GM19193 (cell line): ENCODE data around the gene ZBTB37.

Source experiments
- POLR2A ChIP-seq: IDR thresholded peaks from 4 replicates; pipeline ENCODE4 v1.6.1; 2011; ENCODE audit not compliant: insufficient read depth, insufficient read length; ENCODE audit errors: extremely low read depth

The ZBTB37 gene

DNA sequence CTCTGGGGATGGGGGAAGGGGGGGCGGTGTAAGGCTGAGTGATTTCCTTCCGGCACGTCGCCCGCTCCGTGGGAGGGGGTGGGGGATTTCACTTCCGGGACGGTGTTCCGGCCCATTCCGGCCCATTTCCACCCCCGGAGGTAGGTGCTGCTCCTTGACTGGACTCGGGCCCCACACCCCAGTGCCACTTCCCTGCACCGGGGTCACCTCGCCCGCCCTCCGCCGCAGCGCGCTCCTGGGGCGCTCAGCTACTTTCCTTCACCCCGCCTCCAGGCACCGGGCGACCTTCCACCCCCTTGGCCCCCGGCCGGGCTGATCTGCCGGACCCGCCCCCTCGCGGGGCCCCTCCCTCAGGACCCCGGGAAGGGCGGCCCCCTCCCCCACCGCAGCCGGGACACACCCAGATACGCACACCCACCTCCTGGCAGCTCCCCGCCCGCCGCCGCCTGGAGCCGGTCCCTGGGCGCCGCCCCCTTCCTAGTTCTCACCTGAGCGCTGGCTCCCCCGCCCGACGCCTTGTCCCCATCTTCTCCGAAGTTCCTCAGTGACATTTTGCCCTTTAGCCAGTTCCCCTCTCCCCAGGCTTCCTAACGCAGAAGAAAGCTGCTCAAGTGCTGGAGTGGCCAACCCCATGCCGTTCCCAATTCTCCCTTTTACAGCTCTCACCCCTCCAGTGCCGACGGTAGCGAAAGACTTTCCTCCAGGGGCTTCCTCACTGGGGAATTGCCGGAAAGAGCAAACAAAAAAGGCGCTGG is at the start of gene ZBTB37:
ZBTB37 (plus strand) TSS at position 115 of the 755 bp plus-strand sequence. CDS start 1,846 bp downstream, outside the sequence.
- TF ChIP-seq POLR2A, result no peak

DNA sequence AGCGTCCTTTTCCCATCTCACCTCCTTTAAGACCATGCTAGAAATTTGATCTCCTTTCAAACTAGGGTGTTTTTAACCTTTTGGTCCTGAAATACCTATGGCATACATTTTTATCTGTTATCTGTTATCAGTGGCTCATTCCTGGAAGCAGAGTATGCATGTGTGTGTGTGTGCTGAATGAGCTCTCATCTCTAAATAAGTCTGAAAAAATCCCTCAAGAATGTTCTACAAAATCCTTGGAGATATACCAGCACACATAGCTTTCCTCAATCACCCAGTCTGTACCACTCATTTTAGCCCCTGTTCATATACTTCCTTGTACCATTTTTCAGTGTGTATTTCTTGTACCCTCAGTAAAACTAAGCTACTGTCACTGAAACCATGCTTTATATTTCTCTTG is 49.7 kb upstream of the ZBTB37 start:
- TF ChIP-seq POLR2A, result no peak

DNA sequence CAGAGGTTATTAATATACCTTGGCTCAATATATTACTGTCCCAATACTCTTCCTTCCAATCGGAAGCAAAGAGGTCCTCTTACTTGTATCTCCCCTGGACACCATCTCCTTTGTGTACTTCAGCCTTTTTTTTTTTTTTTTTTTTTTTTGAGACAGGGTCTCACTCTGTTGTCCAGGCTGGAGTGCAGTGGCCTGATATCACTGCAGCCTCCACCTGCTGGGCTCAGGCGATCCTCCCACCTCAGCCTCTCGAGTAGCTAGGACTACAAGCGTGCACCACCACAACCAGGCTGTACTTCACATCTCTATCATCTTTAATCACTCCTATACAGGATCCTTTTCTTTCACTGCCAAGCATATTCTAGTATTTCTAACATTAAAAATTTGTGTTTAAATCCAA is 46.5 kb upstream of the ZBTB37 start:
- no peak for TF ChIP-seq POLR2A

GRCh38 chr1:173823781-173824314 is 44.3 kb upstream of the ZBTB37 start:
- no peak for TF ChIP-seq POLR2A

DNA sequence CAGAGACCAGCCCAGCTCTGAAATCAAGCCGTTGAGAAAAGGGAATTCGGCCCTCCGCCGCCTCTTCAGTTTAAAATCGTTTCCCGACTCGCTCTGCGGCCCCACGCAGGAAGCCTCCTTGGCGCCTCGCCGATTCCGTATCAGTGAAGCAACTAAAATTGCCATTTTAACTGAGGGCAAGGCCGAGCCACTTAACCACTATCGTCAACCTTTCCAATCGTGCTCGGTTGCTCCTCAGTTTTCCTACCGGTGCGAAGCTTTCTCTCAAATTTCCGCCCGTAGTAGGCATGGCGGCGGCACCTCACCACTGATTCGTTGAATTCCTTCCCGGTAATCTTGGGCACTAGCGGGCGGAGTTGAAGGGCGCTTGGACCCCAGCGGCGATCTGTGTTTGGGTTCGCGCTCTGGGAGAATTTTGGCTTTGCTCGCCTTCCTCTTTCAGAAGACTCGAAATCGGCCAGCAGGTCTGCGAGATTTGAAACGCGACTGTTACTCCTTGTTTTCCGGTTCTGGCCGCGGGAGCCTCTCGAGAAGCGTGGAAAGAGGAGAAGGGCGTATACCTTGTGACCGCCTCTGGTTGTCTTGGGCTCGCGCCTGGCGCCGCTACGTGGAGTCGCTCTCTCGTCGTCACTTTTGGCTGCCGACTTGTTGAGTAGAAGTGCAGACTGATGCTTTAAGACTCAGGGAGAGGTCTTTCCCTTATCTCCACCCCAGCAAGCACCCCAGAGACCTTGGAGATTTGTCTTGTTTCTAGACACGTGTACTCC is 43.7 kb upstream of the ZBTB37 start, which contains the start of the genes CENPL and DARS2:
CENPL (minus strand) TSS at position 569 of the 767 bp plus-strand sequence. CDS start 13,584 bp downstream, outside the sequence.
DARS2 (plus strand) TSS at position 359 of the 767 bp plus-strand sequence. CDS start 557 bp downstream, outside the sequence.
- TF ChIP-seq POLR2A, result peak; percentile 70

DNA sequence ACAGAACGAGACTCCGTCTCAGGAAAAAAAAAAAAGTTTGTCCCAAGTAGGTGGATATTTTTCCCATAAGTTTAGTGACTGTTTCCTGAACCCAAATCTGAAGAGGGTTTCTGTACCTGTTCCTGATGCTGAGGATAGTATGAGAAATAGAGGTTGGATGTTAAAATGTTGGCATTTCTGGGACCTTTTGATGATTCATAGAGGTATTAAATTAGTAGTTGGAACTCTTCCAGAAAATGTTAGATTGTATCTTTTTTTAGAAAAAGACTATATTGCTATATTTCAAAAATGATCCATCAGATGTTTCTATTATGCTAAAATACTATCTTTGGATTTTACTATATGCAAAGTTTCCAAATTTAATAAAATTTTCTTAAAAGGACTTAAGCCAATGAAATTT is 40.6 kb upstream of the ZBTB37 start:
- TF ChIP-seq POLR2A, result no peak

GRCh38 chr1:173832748-173833147 is 35.4 kb upstream of the ZBTB37 start:
- TF ChIP-seq POLR2A, result no peak

DNA sequence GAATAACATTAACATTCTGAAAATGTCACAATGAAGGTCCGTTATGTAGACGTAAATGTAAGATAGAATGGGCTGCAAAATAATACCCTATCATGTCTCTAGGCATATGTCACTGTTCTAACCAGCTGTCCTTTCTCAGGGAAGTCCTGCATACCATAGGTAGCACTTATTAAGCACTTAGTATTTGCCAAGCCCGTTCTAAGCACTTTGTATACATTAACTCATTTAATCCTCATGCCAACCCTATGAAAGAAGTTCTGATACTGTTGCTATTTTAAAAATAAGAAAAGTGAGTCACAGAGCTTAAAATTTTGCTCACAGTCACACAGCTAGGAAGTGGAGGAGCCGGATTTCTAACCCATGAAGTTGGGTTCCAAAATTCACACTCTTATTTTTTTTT is 16.1 kb upstream of the ZBTB37 start:
- no peak for TF ChIP-seq POLR2A

- TF ChIP-seq POLR2A, result no peak
These were observed 15.1 kb upstream of the ZBTB37 start for GRCh38 chr1:173853074-173853473.

GRCh38 chr1:173856014-173856413 is 12.2 kb upstream of the ZBTB37 start:
- no peak for TF ChIP-seq POLR2A

DNA sequence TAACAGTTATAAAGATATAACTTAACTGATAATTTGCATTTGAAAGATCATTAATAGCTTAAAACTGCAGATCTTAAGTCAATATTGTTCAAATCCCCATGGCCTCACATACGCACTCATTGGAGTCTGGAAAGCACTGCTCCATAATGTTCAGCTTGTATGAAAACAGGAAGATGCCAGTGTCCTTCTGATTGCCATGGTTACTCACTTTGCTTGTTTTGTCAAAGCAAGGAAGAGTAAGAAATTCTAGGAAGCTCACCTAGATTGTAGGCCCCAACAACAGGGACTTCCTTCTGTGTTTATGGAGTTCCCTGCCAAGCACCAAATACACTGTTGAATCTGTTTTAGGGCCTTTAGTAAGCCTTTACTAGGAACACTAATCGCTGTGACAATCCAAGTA is 11.3 kb upstream of the ZBTB37 start:
- TF ChIP-seq POLR2A, result no peak

GRCh38 chr1:173857363-173857917 is 10.7 kb upstream of the ZBTB37 start:
- TF ChIP-seq POLR2A, result no peak

DNA sequence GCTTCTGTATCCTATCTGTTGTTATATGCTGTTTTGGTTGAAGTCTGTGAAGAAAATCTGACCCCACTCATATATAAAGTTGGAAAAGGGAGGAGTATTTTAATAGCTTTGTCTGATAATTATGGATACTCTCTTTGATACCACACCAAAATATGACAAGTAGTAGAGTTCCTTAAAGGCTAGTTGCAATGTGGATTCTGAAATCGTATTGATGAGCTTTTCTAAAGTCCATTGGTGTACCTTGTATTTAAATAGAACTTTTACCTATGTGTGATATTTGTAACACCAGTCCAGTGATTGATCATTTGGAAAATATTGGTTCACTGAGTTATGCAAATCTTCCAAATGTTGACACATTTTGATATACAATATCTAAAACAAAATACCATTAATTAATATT is 8.1 kb upstream of the ZBTB37 start:
- no peak for TF ChIP-seq POLR2A

DNA sequence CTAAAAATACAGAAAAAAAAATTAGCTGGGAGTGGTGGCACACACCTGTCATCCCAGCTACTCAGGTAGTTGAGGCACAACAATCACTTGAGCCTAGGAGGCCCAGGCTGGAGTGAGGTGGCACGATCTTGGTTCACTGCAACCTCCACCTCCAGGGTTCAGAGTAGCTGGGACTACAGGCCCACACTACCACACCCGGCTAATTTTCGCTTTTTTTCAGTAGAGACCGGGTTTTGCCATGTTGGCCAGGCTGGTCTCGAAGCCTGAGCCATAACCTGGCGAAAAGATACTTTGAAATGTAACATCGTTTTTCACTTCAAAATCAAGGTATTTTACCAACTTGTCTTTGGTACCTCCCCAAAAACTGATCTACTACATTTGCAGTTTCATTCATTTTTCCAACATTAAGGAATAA is 6.4 kb upstream of the ZBTB37 start:
- TF ChIP-seq POLR2A, result no peak

GRCh38 chr1:173862146-173862768 is 5.9 kb upstream of the ZBTB37 start:
- TF ChIP-seq POLR2A, result peak; percentile 52
